ENCODE results near the gene LHX8. TPM values are rescaled to one million over a fixed set of nuclear protein-coding genes. Genes with fewer than 3 reads are reported as not detected.

LHX8 gene
- total RNA-seq, 1 donor from 2014 or later = not detected

- POLR2A ChIA-PET = no interaction called here
- Mint-ChIP-seq H3K36me3 (ENCODE audit: low read depth) (no peaks in the 10 kb centered on the region), H3K27ac (no peak overlapping the region), H3K4me3 (no peak overlapping the region), H3K9me3 (no peaks in the 10 kb centered on the region), H3K27me3 (peaks cover 85% of the 10 kb centered on the region), H3K4me1 (peaks cover 17% of the 10 kb centered on the region)
- no peak for TF ChIP-seq CTCF (IDR thresholded peaks at IDR 0.05)
- CTCF ChIA-PET = no interaction called here
- intact Hi-C loops (cut with micrococcal nuclease) = no loop called here
- DNase-seq (no peak), ATAC-seq (ENCODE audit: low read depth) (no peak)
Measured at GRCh38 chr1:75130865-75131564, 3.2 kb upstream of the LHX8 start.

GRCh38 chr1:75131565-75132241 lies 2.5 kb upstream of the LHX8 start:
- intact Hi-C loops (cut with micrococcal nuclease) = no loop called here
- H3K4me3 Mint-ChIP-seq = no peak overlapping the region
- ATAC-seq (ENCODE audit: low read depth) = no peak

GRCh38 chr1:75132242-75132811 lies 1.9 kb upstream of the LHX8 start:
- ChIA-PET CTCF (no interaction called here), POLR2A (no interaction called here)
- Mint-ChIP-seq H3K27ac (no peak overlapping the region), H3K36me3 (ENCODE audit: low read depth) (no peaks in the 10 kb centered on the region), H3K9me3 (no peaks in the 10 kb centered on the region), H3K27me3 (peaks cover 82% of the 10 kb centered on the region), H3K4me3 (no peak overlapping the region), H3K4me1 (peaks cover 18% of the 10 kb centered on the region)
- ATAC-seq (ENCODE audit: low read depth) = no peak
- no peak for DNase-seq
- intact Hi-C loops (cut with micrococcal nuclease) = no loop called here
- no peak for TF ChIP-seq CTCF (IDR thresholded peaks at IDR 0.05)

More at GRCh38 chr1:75131565-75132241, 2.5 kb upstream of the LHX8 start:
- Mint-ChIP-seq H3K4me1 (peaks cover 18% of the 10 kb centered on the region), H3K27me3 (peaks cover 84% of the 10 kb centered on the region), H3K36me3 (ENCODE audit: low read depth) (no peaks in the 10 kb centered on the region), H3K9me3 (no peaks in the 10 kb centered on the region), H3K27ac (no peak overlapping the region)
- no peak for TF ChIP-seq CTCF (IDR thresholded peaks at IDR 0.05)
- DNase-seq = no peak
- ChIA-PET CTCF (no interaction called here), POLR2A (no interaction called here)

- ATAC-seq (ENCODE audit: low read depth) (no peak), DNase-seq (no peak)
- Mint-ChIP-seq H3K4me3 (no peak overlapping the region), H3K4me1 (peaks cover 18% of the 10 kb centered on the region), H3K9me3 (no peaks in the 10 kb centered on the region), H3K36me3 (ENCODE audit: low read depth) (no peaks in the 10 kb centered on the region), H3K27me3 (peaks cover 81% of the 10 kb centered on the region), H3K27ac (no peak overlapping the region)
- POLR2A ChIA-PET = no interaction called here
- TF ChIP-seq CTCF (IDR thresholded peaks at IDR 0.05) = no peak
- intact Hi-C loops (cut with micrococcal nuclease) = no loop called here
- CTCF ChIA-PET = no interaction called here
Measured at GRCh38 chr1:75132812-75133619, 1.2 kb upstream of the LHX8 start.
